ENCODE results near the gene EXOSC10.

- no peak for TF ChIP-seq CTCF (IDR thresholded peaks at IDR 0.05 in 8 of 11, conservative IDR thresholded peaks at IDR 0.05 in 3 of 11)
- no peak for TF ChIP-seq POLR2AphosphoS5 (IDR thresholded peaks at IDR 0.05)
- TF ChIP-seq POLR2A (IDR thresholded peaks at IDR 0.05), result no peak
Measured at GRCh38 chr1:11147197-11147770, 47.6 kb upstream of the EXOSC10 start.

Measured in spleen (tissue), 7 donors.